GM21360 (cell line): ENCODE data around the gene STARD7.
"Not testable (repeated sequence)": the region's sequence is repeated elsewhere in the genome, so short reads cannot be mapped to it uniquely, and the experiment has no call there.

Experiments
- ATAC-seq: cut with Tn5 transposase; IDR thresholded peaks from one replicate; pipeline ENCODE4 v1.9.1; 2021; ENCODE audit warnings: mild to moderate bottlenecking, moderate library complexity; ENCODE audit not compliant: unreplicated experiment

The STARD7 gene

DNA sequence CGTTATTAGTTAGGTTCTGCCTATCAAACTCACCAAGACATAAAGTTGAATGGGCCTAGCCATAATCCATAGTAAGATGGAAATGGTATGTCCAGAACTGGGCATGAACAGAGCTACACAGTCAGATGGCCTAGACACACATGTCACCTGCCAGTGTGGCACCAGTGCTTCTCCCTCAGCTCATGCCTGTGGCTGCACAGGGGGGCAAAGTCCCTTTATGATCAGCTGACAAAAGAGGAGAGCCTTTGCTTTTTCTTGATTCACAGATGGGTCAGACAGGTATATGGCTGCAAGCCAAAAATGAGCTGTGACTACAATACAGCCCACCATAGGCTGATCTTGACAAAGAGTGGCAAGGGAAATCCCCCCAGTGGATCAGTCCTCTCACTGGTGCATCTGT lies 28.3 kb upstream of the STARD7 start:
- ATAC-seq = no peak

GRCh38 chr2:96233880-96234316 lies 25.3 kb upstream of the STARD7 start:
- peak; percentile 78 for ATAC-seq

DNA sequence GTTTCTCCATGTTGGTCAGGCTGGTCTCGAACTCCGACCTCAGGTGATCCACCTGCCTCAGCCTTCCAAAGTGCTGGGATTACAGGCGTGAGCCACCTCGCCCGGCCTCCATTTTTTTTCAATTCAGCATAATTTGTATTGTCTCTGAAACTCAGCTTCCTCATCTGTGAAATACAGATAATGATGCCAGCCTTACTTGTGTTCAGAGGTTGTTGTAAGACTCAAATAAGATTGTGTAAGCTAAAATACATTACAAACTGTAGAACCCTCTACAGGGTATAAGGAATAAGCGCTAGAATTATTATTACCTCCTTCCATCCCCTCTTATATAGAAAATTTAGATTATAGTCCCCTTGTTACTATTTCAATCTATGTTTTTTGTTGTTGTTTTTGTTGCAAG lies 24.8 kb upstream of the STARD7 start:
- no peak for ATAC-seq

GRCh38 chr2:96231316-96231715 lies 22.7 kb upstream of the STARD7 start:
- no peak for ATAC-seq

DNA sequence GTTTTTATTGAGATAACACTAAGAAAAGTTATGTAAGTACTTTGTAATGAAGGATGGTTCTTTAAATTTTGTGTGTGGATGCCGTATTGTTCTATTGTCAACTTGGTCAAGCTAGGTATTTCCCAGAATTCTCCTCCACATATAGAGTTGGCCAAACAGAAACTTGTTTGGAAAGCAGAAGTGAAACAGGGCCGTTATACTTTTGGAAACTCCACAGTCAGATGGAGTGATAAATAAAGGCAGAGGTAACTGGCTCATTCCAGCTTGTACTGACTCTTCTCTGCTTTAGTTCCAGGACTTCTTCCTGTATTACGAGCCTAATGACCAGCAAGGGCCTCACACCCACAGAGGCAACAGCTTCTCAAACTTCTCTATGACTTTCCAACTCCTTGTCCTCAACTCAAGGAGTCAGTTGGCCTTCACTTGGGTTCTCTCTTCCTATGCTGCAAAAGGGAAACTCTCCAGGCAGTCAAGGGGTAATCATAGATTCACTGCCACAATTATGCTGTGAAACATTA lies 16.4 kb upstream of the STARD7 start:
- ATAC-seq = peak; percentile 82

GRCh38 chr2:96221106-96221505 lies 12.5 kb upstream of the STARD7 start:
- not testable (repeated sequence) for ATAC-seq

DNA sequence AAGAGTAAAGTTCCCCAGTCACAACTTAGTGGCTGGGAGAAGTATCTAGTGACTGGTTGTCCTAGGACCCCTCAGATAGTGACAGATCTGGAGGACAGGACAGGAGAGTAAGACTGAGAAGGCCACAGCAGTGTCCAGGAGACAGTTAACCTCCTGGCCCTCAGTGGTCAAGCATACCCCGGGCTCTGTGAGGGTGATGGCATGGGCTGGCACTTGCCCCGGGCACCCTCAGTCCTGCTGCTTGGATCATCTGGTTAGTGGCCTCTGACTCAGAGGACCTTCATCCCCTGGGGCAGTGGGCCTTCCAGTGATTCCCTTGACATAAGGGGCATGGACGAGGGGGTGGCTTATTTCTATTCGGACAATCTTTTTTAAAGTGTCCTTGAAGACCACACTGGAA lies 11.3 kb upstream of the STARD7 start:
- not testable (repeated sequence) for ATAC-seq

DNA sequence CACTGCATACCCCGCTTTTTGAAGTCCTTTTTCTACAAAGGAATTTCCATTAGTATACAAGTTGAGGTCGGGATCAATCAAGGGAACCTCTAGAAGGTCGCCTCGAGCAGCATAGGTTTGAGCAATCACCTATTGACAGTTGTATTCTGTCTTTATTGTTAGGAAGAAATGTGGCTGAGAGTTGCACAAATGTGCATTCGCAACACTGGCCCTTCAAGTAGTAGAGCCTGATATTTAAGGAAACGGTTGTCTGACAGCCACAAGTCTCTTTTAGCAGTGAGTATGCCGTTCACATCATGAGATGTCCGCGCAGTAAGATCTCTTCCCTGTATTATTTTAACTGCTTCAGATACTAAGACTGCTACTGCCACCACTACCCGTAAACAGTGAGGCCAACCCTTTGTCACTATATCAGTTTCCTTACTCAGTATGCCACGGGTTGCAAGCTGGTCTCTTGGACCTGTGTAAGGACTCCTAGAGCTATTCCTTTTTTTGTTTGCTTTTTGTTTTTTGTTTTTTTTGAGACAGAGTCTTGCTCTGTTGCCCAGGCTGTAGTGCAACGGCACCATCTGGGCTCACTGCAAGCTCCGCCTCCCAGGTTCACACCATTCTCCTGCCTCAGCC lies 10.0 kb upstream of the STARD7 start:
- no peak for ATAC-seq

- no peak for ATAC-seq
Measured at GRCh38 chr2:96214554-96214953, 5.9 kb upstream of the STARD7 start.

DNA sequence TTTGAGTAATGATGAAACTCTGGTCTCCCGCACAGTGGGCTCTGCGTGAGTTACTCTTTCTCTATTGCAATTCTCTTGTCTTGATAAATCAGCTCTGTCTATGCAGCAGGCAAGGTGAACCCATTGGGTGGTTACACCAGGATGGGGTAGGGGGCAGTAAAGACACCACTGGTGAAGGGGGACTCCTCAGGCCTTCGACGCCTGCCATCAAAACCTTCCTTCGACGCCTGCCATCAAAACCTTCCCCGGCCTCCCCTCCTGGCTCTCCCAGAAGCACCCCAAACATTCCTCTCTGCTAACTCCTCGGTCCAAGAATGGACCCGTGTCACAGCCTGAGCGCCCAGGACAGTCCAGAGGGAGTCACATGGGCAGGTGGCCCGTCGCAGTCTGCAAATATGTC lies 4.8 kb upstream of the STARD7 start:
- ATAC-seq = no peak

DNA sequence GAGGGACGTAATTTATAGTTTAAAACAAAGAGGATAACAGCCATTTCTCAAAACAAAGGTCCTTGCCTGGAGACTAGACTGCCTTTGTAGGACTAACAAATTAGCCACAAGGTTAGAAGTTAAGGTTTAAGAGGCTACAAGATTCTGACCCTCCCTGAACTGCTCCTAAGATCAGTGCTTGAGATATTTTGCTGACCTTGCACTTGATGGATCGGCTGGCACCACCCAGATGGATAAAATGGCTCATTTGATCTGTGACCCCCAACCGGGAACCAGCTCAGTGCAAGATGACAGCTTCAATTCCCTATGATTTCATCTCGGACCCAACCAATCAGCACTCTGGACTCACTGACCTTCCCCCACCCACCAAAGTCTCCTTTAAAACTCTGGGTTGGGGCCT lies 3.7 kb upstream of the STARD7 start:
- ATAC-seq = no peak

GRCh38 chr2:96209729-96210085 lies 1.1 kb upstream of the STARD7 start:
- ATAC-seq = no peak

GRCh38 chr2:96209011-96209728 lies 543 bp upstream of the STARD7 start:
- no peak for ATAC-seq

GRCh38 chr2:96207774-96208142 lies 869 bp downstream of the STARD7 start:
- ATAC-seq = no peak

- ATAC-seq = no peak
Measured at GRCh38 chr2:96207073-96207773, 1.4 kb downstream of the STARD7 start.

DNA sequence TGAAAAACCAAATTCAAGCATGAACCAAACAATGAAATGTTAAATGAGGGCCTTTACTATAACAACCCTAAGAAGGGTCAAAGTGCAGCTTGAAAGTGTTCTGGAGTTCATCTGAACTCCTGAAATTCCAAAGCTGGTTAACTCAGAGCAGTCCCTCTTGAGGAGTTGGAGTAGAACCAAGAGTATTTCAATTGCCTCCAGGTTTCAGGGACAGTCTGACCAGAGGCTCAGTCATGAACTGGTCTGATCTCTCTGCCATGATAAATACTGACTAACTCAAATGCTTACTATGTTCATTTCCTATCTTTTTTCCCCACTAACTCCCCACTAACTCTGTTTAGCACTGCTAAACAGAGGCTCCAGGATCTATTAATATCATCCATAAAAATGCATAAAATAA lies 2.7 kb downstream of the STARD7 start:
- no peak for ATAC-seq

DNA sequence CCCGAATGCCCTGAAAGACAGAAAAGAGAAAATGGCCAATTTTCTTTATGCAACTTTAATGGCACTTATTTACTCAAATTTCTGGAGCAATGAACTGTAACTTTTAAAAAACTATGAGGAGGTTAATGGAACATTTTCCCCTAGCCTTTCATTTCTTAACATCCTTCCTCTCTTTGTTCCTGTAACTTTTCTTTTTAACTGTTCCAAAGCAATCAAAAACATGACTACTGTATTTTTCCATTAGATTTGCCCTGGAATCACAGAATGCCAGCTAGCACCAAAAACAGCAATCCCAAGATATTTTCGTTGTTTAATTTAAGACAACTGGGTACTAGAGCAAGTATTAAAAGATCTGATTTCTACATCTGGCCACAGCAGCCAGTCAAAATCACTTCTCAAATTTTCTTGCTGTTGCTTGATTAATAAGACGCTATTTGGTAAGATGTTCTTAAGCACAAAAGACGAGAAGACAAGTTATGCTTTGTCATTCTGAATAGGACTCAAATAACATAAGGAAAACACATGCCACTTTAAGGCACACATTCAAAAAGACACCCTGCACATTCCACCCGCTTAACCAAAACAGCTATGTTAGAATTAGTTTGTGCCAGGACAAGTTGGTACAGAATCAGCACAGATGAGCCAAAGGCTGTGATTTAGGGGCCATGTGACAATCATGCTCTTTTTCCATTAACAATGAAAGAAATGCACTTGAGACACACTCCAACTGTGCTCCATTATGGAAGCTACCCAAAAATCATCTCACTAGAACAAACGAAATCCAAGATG lies 3.6 kb downstream of the STARD7 start:
- ATAC-seq = no peak

GRCh38 chr2:96203130-96204028 lies 5.2 kb downstream of the STARD7 start:
- no peak for ATAC-seq

DNA sequence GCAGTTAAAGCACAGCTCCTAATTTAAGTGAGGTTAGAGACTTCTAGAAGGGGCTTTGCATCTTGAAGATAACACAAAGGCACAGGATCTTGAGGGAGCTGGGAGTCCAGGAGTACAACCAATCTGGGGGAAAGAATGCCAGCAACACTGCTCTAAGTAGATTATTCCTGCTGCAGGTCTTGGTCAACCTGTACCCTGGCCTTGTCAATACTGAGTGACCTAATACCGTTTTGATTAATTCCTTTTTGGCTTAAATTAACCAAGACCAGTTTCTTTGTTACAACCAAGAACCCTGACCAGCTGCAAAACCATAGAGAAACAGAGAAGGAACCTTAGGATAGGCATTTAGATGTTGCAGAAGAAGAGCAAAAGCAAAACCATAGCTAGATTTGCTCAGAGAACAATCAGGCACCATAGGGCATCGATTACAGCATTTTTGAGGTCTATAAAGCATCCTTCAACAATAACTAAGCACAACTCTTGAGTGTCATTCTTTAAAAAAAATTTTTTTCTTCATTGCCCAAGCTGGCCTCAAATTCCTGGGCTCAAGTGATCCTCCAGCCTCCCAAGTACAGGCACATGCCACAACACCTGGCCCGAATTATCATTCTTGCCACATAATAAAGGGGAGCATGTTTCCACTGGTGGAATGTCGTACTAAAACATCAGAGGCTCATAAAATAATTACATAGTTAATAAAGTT lies 6.3 kb downstream of the STARD7 start:
- no peak for ATAC-seq

- no peak for ATAC-seq
Measured at GRCh38 chr2:96201338-96201737, 7.3 kb downstream of the STARD7 start.
